Myocyte (in vitro differentiated cells): ENCODE data around the gene IL17F. TPM values are rescaled to one million over a fixed set of nuclear protein-coding genes. Genes with fewer than 3 reads are reported as not detected.

Experiments used
- DNase-seq: peaks from one replicate; pipeline ENCODE4 v3.0.0-alpha.2; 2012; ENCODE audit warnings: low read depth
- total RNA-seq: library from RNA; depleted of rRNA; stranded (reverse); fragments of >200 nt; gene quantifications from 2 replicates; pipeline ENCODE4 v1.2.3, GENCODE V29; 2014

Gene IL17F
- total RNA-seq, 1 donor from 2014 or later = not detected

DNA sequence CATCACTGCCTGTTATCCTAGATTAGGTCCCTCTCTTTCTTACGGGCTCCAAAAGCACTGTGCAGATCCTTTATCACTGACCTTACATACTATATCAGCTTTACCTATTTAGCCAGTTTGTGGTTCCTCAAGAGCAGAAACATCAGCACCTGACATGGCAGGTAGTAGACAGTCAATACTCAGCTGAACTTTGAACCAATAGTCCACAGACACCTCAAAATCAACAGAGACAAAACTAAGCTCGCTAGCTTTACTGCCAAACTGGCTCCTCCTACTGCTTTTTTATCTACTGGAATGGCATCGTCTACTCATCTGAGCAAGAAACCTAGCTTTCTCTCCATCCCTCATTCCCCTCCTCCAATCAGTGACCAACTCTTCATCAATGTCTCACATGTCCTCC is 52.5 kb downstream of the IL17F start:
- DNase-seq = no peak

DNA sequence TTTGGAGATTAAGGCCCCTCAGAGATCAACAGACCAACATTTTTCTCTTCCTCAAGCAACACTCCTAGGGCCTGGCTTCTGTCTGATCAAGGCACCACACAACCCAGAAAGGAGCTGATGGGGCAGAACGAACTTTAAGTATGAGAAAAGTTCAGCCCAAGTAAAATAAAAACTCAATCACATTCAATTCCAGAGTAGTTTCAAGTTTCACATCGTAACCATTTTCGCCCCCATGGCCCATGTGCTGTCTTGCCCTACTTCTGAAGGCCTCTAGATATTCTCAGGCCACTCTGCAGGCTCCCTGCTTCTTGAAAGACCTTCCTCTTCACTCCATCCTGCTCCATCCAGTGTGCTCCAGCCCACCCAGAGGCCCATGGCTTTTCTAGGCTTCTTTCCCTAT is 53.9 kb downstream of the IL17F start:
- DNase-seq = no peak

DNA sequence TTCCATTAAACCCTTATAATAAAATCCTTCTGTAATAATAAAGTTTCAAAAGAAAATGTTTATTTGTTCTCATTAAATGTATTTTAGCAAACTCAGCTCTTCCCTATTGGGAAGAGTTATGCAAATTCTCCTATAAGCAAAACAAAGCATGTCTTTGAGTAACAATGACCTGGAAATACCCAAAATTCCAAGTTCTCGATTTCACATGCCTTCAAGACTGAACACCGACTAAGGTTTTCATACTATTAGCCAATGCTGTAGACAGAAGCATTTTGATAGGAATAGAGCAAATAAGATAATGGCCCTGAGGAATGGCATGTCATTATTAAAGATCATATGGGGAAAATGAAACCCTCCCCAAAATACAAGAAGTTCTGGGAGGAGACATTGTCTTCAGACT is 54.3 kb downstream of the IL17F start:
- DNase-seq = no peak

DNA sequence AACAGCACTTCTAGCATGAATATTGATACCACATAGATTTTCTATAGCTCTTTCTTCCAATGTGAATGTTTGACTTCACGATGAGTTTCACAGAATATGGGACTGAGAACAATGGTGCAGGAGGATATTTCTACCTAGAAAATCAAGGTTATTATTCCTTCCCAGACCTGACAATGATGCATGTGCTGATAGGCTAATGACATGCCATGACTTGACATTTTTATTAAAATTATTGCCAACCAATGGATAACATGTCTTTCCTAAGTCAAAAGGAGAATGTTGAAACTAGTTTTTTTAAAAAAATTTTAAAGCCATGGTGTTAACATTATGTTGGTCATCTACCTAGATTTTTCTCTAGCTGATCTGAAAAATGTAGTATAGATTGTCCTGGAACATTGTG is 57.2 kb downstream of the IL17F start:
- DNase-seq = no peak

Other genes with a start within 250 kb of the IL17F start
- 3.6 and 4.4 TPM in 2 replicates for gene PKHD1, start 156.9 kb downstream of the IL17F start, total RNA-seq
- not detected in 2 replicates for gene IL17A, start 58.1 kb downstream of the IL17F start, total RNA-seq
- gene MCM3, start 40.2 kb upstream of the IL17F start, total RNA-seq = 12.0 and 17.6 TPM in 2 replicates
- gene PAQR8, start 117.7 kb upstream of the IL17F start, total RNA-seq = 1.9 and 2.7 TPM in 2 replicates
- 47.2 and 47.5 TPM in 2 replicates for gene EFHC1, start 175.8 kb upstream of the IL17F start, total RNA-seq